ENCODE data around the gene DGKB.

GRCh38 chr7:14635955-14636354 lies 266.6 kb downstream of the DGKB start:
- TF ChIP-seq GATA2 (CRISPR knock-in tag; IDR thresholded peaks at IDR 0.05) = no peak
- TF ChIP-seq, protein P1, sequence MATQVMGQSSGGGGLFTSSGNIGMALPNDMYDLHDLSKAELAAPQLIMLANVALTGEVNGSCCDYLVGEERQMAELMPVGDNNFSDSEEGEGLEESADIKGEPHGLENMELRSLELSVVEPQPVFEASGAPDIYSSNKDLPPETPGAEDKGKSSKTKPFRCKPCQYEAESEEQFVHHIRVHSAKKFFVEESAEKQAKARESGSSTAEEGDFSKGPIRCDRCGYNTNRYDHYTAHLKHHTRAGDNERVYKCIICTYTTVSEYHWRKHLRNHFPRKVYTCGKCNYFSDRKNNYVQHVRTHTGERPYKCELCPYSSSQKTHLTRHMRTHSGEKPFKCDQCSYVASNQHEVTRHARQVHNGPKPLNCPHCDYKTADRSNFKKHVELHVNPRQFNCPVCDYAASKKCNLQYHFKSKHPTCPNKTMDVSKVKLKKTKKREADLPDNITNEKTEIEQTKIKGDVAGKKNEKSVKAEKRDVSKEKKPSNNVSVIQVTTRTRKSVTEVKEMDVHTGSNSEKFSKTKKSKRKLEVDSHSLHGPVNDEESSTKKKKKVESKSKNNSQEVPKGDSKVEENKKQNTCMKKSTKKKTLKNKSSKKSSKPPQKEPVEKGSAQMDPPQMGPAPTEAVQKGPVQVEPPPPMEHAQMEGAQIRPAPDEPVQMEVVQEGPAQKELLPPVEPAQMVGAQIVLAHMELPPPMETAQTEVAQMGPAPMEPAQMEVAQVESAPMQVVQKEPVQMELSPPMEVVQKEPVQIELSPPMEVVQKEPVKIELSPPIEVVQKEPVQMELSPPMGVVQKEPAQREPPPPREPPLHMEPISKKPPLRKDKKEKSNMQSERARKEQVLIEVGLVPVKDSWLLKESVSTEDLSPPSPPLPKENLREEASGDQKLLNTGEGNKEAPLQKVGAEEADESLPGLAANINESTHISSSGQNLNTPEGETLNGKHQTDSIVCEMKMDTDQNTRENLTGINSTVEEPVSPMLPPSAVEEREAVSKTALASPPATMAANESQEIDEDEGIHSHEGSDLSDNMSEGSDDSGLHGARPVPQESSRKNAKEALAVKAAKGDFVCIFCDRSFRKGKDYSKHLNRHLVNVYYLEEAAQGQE (IDR thresholded peaks at IDR 0.05; ENCODE audit: low read depth, low read length) = no peak
- no peak for TF ChIP-seq TAF1 (IDR thresholded peaks at IDR 0.05; ENCODE audit: borderline replicate concordance, low read depth, low read length)
- TF ChIP-seq, protein P2, sequence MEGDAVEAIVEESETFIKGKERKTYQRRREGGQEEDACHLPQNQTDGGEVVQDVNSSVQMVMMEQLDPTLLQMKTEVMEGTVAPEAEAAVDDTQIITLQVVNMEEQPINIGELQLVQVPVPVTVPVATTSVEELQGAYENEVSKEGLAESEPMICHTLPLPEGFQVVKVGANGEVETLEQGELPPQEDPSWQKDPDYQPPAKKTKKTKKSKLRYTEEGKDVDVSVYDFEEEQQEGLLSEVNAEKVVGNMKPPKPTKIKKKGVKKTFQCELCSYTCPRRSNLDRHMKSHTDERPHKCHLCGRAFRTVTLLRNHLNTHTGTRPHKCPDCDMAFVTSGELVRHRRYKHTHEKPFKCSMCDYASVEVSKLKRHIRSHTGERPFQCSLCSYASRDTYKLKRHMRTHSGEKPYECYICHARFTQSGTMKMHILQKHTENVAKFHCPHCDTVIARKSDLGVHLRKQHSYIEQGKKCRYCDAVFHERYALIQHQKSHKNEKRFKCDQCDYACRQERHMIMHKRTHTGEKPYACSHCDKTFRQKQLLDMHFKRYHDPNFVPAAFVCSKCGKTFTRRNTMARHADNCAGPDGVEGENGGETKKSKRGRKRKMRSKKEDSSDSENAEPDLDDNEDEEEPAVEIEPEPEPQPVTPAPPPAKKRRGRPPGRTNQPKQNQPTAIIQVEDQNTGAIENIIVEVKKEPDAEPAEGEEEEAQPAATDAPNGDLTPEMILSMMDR (IDR thresholded peaks at IDR 0.05) = no peak
- TF ChIP-seq, protein P3, sequence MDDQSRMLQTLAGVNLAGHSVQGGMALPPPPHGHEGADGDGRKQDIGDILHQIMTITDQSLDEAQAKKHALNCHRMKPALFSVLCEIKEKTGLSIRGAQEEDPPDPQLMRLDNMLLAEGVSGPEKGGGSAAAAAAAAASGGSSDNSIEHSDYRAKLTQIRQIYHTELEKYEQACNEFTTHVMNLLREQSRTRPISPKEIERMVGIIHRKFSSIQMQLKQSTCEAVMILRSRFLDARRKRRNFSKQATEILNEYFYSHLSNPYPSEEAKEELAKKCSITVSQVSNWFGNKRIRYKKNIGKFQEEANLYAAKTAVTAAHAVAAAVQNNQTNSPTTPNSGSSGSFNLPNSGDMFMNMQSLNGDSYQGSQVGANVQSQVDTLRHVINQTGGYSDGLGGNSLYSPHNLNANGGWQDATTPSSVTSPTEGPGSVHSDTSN (IDR thresholded peaks at IDR 0.05) = no peak
- no peak for TF ChIP-seq FOXM1 (IDR thresholded peaks at IDR 0.05; ENCODE audit: low read depth)
- no peak for TF ChIP-seq POLR2AphosphoS5 (IDR thresholded peaks at IDR 0.05; ENCODE audit: low read depth, low read length)

All from SK-N-SH (cell line).